ENCODE data around the gene LVRN. TPM values are rescaled to one million over a fixed set of nuclear protein-coding genes. Genes with fewer than 3 reads are reported as not detected.
A peak's percentile ranks its signal among the peaks of the same experiment; 100 is the strongest.

The LVRN gene
- polyA plus RNA-seq, 2 donors: 0.16 to 0.32 TPM

DNA sequence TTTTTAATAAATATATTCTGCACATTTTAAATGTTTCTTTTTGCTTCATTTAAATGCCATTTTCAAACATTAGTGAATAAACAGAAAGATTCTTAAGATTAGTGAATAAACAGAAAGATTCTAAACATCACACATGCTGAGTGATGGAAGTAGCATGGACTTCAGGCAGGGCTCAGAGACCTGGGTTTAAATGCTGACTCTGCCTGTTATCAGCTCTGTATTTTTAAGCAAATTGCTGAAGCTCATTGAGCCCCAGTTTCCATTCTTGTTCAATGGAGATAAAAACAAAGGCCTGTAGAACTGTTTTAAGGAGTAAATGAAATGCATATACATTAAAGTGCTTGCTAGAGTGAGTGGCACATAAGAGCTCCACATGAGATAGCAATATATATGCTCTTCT, 8.1 kb upstream of the LVRN start:
- Histone ChIP-seq H3K4me1 (ENCODE audit: control insufficient read depth in 2 of 2, insufficient read depth in 2 of 2, low read length in 1 of 2) (no peaks in the 10 kb centered on the region), H3K4me3 (ENCODE audit: low read depth in 1 of 2, low read length in 2 of 2) (no peak overlapping the region), H3K27ac (ENCODE audit: low read depth in 2 of 2, low read length in 1 of 2) (no peak overlapping the region), H3K27me3 (ENCODE audit: control insufficient read depth in 1 of 2, insufficient read depth in 2 of 2, low read length in 2 of 2) (no peaks in the 10 kb centered on the region), H3K36me3 (ENCODE audit: control insufficient read depth in 2 of 2, insufficient read depth in 2 of 2, low read length in 1 of 2) (no peaks in the 10 kb centered on the region), H3K9me3 (ENCODE audit: control insufficient read depth in 2 of 2, insufficient read depth in 1 of 2, low read depth in 1 of 2, low read length in 1 of 2) (no peaks in the 10 kb centered on the region)

DNA sequence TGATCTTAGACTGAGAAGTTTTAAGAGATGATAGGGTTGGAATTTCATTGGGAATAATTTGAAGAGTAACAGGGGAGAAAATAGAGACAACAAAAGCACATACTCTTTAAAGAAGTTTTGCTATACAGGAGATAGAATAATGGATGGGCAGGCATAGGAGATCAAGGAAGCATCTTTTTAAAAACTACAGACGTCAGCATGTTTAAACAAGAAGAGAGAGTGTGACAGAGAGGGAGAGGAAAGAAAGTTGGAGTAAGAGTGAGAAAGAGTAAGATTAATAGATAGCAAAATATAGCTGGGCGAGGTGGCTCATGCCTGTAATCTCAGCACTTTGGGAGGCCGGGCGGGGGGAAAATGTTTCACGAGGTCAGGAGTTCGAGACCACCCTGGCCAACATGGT, 5.3 kb upstream of the LVRN start:
- Histone ChIP-seq H3K27ac (ENCODE audit: low read depth in 2 of 2, low read length in 1 of 2) (no peak overlapping the region), H3K27me3 (ENCODE audit: control insufficient read depth in 1 of 2, insufficient read depth in 2 of 2, low read length in 2 of 2) (peaks cover 0 to 8% of the 10 kb centered on the region in 2 donors), H3K4me3 (ENCODE audit: low read depth in 1 of 2, low read length in 2 of 2) (no peak overlapping the region), H3K4me1 (ENCODE audit: control insufficient read depth in 2 of 2, insufficient read depth in 2 of 2, low read length in 1 of 2) (peaks cover 3% of the 10 kb centered on the region in 2 donors), H3K9me3 (ENCODE audit: control insufficient read depth in 2 of 2, insufficient read depth in 1 of 2, low read depth in 1 of 2, low read length in 1 of 2) (no peaks in the 10 kb centered on the region), H3K36me3 (ENCODE audit: control insufficient read depth in 2 of 2, insufficient read depth in 2 of 2, low read length in 1 of 2) (no peaks in the 10 kb centered on the region)
- 73 to 77% methylated on average over 6 of the region's 6 CpGs for WGBS, 2 donors

DNA sequence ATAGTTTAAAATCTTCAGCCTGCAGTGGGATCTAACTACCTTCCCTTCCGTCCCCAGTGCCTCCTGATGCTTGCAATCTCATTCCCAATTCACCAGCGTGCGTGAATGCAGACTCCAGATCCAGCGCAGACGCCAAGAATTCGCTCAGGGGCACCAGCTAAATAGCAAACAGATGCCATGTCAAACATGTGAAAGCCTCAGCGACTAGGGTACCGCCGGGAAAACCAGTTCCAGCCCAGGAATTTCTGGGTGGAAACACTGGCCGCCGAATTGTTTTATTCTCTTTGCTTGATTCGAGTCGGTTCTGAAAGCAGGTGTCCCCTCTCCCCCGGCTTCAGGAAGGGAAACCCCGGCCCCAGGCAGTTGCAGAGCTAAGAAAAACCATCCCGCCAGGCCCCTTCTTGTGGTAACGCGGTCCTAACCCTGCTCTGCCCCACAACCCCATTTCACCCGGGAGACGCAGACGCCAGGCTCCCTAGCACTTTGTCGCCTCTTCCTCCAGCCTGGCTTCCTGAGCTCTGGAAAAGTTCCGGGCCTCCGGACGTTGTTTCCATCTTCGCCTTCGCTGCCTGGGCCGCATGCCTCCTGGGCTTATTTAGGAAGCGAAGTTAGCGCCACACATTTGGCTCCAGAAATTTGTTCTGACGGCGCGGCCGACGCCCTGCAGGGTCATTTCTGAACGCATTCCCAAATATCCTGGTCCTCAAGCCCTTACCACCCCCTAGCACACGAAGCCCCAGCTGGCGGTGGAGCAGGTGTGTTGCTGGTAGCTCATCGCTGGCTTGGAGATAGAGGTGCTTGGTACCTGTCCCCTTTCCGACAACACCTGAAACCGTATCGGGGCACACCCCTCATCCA, 665 bp upstream of the LVRN start:
- no peak overlapping the region for H3K4me3 ChIP-seq (ENCODE audit: low read depth in 1 of 2, low read length in 2 of 2)
- peaks cover 8 to 10% of the 10 kb centered on the region in 2 donors for H3K4me1 ChIP-seq (ENCODE audit: control insufficient read depth in 2 of 2, insufficient read depth in 2 of 2, low read length in 1 of 2)
- peaks cover 0 to 20% of the 10 kb centered on the region in 2 donors for H3K27me3 ChIP-seq (ENCODE audit: control insufficient read depth in 1 of 2, insufficient read depth in 2 of 2, low read length in 2 of 2)
- H3K9me3 ChIP-seq (ENCODE audit: control insufficient read depth in 2 of 2, insufficient read depth in 1 of 2, low read depth in 1 of 2, low read length in 1 of 2): peaks cover 4 to 6% of the 10 kb centered on the region in 2 donors
- H3K27ac ChIP-seq (ENCODE audit: low read depth in 2 of 2, low read length in 1 of 2): no peak overlapping the region
- H3K36me3 ChIP-seq (ENCODE audit: control insufficient read depth in 2 of 2, insufficient read depth in 2 of 2, low read length in 1 of 2): no peaks in the 10 kb centered on the region
- 8 to 13% methylated on average over 42 of the region's 42 CpGs for WGBS, 2 donors

DNA sequence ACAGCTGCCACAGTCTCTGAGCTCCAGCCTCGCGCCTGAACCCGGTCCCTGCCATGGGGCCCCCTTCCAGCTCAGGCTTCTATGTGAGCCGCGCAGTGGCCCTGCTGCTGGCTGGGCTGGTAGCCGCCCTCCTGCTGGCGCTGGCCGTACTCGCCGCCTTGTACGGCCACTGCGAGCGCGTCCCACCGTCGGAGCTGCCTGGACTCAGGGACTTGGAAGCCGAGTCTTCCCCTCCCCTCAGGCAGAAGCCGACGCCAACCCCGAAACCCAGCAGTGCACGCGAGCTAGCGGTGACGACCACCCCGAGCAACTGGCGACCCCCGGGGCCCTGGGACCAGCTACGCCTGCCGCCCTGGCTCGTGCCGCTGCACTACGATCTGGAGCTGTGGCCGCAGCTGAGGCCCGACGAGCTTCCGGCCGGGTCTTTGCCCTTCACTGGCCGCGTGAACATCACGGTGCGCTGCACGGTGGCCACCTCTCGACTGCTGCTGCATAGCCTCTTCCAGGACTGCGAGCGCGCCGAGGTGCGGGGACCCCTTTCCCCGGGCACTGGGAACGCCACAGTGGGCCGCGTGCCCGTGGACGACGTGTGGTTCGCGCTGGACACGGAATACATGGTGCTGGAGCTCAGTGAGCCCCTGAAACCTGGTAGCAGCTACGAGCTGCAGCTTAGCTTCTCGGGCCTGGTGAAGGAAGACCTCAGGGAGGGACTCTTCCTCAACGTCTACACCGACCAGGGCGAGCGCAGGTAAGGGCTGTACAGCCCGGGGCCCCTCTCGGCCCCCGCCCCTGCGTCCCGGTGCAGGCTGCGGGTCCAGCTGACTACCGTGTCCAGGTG, 509 bp downstream of the LVRN start:
- Histone ChIP-seq H3K27ac (ENCODE audit: low read depth in 2 of 2, low read length in 1 of 2) (no peak overlapping the region), H3K4me1 (ENCODE audit: control insufficient read depth in 2 of 2, insufficient read depth in 2 of 2, low read length in 1 of 2) (peaks cover 8 to 10% of the 10 kb centered on the region in 2 donors), H3K4me3 (ENCODE audit: low read depth in 1 of 2, low read length in 2 of 2) (peak overlapping the region; percentile 32 to 40), H3K36me3 (ENCODE audit: control insufficient read depth in 2 of 2, insufficient read depth in 2 of 2, low read length in 1 of 2) (no peaks in the 10 kb centered on the region), H3K27me3 (ENCODE audit: control insufficient read depth in 1 of 2, insufficient read depth in 2 of 2, low read length in 2 of 2) (peaks cover 0 to 20% of the 10 kb centered on the region in 2 donors), H3K9me3 (ENCODE audit: control insufficient read depth in 2 of 2, insufficient read depth in 1 of 2, low read depth in 1 of 2, low read length in 1 of 2) (peaks cover 4 to 6% of the 10 kb centered on the region in 2 donors)
- 5 to 6% methylated on average over 69 to 71 of the region's 71 CpGs for WGBS, 2 donors

DNA sequence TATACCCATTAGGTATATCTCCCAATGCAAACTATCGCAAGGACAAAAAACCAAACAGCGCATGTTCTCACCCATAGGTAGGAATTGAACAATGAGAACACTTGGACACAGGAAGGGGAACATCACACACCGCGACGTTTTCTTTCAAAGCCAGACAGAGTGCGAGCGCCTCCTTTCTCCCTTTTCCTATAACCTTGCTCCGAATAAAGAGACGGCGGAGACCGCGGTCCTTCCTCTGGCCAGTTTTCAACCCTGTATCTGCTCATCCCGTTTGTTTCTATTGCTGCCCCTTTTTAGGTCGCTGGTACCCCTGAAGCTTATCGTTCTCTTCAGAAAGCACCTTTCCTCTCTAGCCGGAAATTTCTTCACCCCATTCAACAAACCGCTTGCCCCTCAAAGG, 1.3 kb downstream of the LVRN start:
- Histone ChIP-seq H3K4me1 (ENCODE audit: control insufficient read depth in 2 of 2, insufficient read depth in 2 of 2, low read length in 1 of 2) (peaks cover 8 to 10% of the 10 kb centered on the region in 2 donors), H3K27me3 (ENCODE audit: control insufficient read depth in 1 of 2, insufficient read depth in 2 of 2, low read length in 2 of 2) (peaks cover 0 to 20% of the 10 kb centered on the region in 2 donors), H3K9me3 (ENCODE audit: control insufficient read depth in 2 of 2, insufficient read depth in 1 of 2, low read depth in 1 of 2, low read length in 1 of 2) (peaks cover 4 to 6% of the 10 kb centered on the region in 2 donors), H3K27ac (ENCODE audit: low read depth in 2 of 2, low read length in 1 of 2) (no peak overlapping the region), H3K4me3 (ENCODE audit: low read depth in 1 of 2, low read length in 2 of 2) (no peak overlapping the region), H3K36me3 (ENCODE audit: control insufficient read depth in 2 of 2, insufficient read depth in 2 of 2, low read length in 1 of 2) (no peaks in the 10 kb centered on the region)
- 28% methylated on average over 17 of the region's 17 CpGs for WGBS, 2 donors

DNA sequence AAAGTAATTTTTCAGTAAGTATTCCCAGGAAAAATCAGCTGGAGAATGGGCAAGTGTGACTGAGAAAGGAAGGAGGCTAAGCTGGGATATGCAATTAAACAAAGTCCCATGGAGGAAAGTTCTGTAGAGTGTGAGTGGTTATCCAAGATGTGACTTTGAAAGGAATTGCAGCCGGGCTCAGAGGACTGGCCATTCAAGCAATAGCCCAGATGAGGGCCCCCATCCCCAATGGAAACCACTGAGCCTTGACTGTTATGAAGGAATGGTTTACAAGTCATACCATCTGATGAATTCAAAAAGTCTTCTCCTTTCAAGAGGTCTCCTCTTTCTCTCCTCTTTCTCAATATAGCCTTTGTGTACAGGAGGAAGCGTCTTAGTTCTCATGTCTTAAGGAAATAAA, 6.5 kb downstream of the LVRN start:
- Histone ChIP-seq H3K27ac (ENCODE audit: low read depth in 2 of 2, low read length in 1 of 2) (no peak overlapping the region), H3K9me3 (ENCODE audit: control insufficient read depth in 2 of 2, insufficient read depth in 1 of 2, low read depth in 1 of 2, low read length in 1 of 2) (no peaks in the 10 kb centered on the region), H3K4me1 (ENCODE audit: control insufficient read depth in 2 of 2, insufficient read depth in 2 of 2, low read length in 1 of 2) (no peaks in the 10 kb centered on the region), H3K27me3 (ENCODE audit: control insufficient read depth in 1 of 2, insufficient read depth in 2 of 2, low read length in 2 of 2) (no peaks in the 10 kb centered on the region), H3K36me3 (ENCODE audit: control insufficient read depth in 2 of 2, insufficient read depth in 2 of 2, low read length in 1 of 2) (no peaks in the 10 kb centered on the region), H3K4me3 (ENCODE audit: low read depth in 1 of 2, low read length in 2 of 2) (no peak overlapping the region)
- WGBS, 2 donors: 81 to 84% methylated on average over 2 of the region's 2 CpGs

DNA sequence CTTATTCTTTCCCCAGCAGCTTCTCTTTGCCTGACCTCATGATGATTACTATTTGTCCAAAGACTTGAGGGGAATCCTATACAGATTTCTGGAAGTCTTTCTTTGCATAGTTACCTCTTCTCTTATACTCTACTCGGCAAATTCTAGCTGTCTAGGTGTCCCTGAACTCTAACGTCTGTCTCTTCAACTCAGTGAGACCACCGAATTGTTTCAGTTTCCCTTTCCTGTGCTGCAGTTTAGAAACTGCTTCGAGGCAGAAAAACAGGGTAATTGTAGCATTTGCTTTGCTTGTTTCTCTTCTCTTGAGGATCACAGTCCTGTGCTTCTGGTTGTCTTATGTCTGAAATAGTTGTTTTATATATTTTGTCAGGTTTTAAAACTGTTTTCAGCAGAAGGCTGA, 14.8 kb downstream of the LVRN start:
- Histone ChIP-seq H3K9me3 (ENCODE audit: control insufficient read depth in 2 of 2, insufficient read depth in 1 of 2, low read depth in 1 of 2, low read length in 1 of 2) (no peaks in the 10 kb centered on the region), H3K4me1 (ENCODE audit: control insufficient read depth in 2 of 2, insufficient read depth in 2 of 2, low read length in 1 of 2) (no peaks in the 10 kb centered on the region), H3K27me3 (ENCODE audit: control insufficient read depth in 1 of 2, insufficient read depth in 2 of 2, low read length in 2 of 2) (no peaks in the 10 kb centered on the region), H3K4me3 (ENCODE audit: low read depth in 1 of 2, low read length in 2 of 2) (no peak overlapping the region), H3K36me3 (ENCODE audit: control insufficient read depth in 2 of 2, insufficient read depth in 2 of 2, low read length in 1 of 2) (no peaks in the 10 kb centered on the region), H3K27ac (ENCODE audit: low read depth in 2 of 2, low read length in 1 of 2) (no peak overlapping the region)
- 63 to 65% methylated on average over 4 of the region's 4 CpGs for WGBS, 2 donors

DNA sequence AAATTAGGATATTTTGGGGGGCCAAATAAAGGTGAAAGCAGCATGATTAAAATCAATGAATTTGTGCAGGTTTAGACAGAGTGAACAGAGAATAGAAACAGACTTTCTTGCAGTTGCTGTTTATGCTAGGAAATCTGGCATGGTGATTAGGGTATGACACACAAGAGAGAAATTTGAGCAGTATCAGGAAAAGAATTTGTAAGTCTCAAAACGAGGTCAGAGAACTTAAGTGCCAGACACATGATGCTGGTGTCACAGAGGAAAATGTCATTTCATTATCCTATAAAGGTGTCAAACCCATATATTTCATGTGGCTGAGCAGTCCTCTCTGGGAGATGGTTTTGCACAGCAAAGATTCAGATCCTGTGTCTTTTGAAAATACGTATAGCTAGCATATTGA, 15.7 kb downstream of the LVRN start:
- H3K36me3 ChIP-seq (ENCODE audit: control insufficient read depth in 2 of 2, insufficient read depth in 2 of 2, low read length in 1 of 2): no peaks in the 10 kb centered on the region
- no peaks in the 10 kb centered on the region for H3K9me3 ChIP-seq (ENCODE audit: control insufficient read depth in 2 of 2, insufficient read depth in 1 of 2, low read depth in 1 of 2, low read length in 1 of 2)
- 38 to 46% methylated on average over 2 of the region's 2 CpGs for WGBS, 2 donors
- H3K4me3 ChIP-seq (ENCODE audit: low read depth in 1 of 2, low read length in 2 of 2): no peak overlapping the region
- no peaks in the 10 kb centered on the region for H3K4me1 ChIP-seq (ENCODE audit: control insufficient read depth in 2 of 2, insufficient read depth in 2 of 2, low read length in 1 of 2)
- no peak overlapping the region for H3K27ac ChIP-seq (ENCODE audit: low read depth in 2 of 2, low read length in 1 of 2)
- no peaks in the 10 kb centered on the region for H3K27me3 ChIP-seq (ENCODE audit: control insufficient read depth in 1 of 2, insufficient read depth in 2 of 2, low read length in 2 of 2)

DNA sequence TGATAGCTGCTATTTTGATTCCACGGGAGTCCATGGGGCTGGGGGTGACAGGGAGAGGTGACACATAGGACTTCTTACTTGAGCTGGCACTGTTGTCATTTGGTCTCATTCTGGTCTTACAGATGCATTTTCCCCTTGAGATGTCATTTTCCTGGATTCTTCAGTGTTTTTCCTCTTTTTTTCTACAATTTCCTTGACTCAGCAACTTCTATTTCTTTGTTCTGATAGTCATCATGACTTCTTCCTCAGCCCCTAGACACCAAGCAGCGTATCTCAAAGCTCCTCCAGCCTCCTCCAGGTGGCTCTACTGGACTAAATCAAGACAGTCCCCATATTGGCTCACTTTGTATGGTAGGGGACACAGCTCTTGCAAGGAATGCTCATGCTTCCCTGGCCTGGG, 16.5 kb downstream of the LVRN start:
- no peak overlapping the region for H3K4me3 ChIP-seq (ENCODE audit: low read depth in 1 of 2, low read length in 2 of 2)
- no peaks in the 10 kb centered on the region for H3K36me3 ChIP-seq (ENCODE audit: control insufficient read depth in 2 of 2, insufficient read depth in 2 of 2, low read length in 1 of 2)
- 76 to 81% methylated on average over 2 of the region's 2 CpGs for WGBS, 2 donors
- no peaks in the 10 kb centered on the region for H3K4me1 ChIP-seq (ENCODE audit: control insufficient read depth in 2 of 2, insufficient read depth in 2 of 2, low read length in 1 of 2)
- H3K9me3 ChIP-seq (ENCODE audit: control insufficient read depth in 2 of 2, insufficient read depth in 1 of 2, low read depth in 1 of 2, low read length in 1 of 2): no peaks in the 10 kb centered on the region
- no peaks in the 10 kb centered on the region for H3K27me3 ChIP-seq (ENCODE audit: control insufficient read depth in 1 of 2, insufficient read depth in 2 of 2, low read length in 2 of 2)
- peak overlapping the region; percentile 2 to 49 for H3K27ac ChIP-seq (ENCODE audit: low read depth in 2 of 2, low read length in 1 of 2)

All from esophagus (tissue), 2 donors.